ENCODE data around the gene ABCA5.
"Not testable (repeated sequence)": the region's sequence is repeated elsewhere in the genome, so short reads cannot be mapped to it uniquely, and the experiment has no call there.

Gene ABCA5

DNA sequence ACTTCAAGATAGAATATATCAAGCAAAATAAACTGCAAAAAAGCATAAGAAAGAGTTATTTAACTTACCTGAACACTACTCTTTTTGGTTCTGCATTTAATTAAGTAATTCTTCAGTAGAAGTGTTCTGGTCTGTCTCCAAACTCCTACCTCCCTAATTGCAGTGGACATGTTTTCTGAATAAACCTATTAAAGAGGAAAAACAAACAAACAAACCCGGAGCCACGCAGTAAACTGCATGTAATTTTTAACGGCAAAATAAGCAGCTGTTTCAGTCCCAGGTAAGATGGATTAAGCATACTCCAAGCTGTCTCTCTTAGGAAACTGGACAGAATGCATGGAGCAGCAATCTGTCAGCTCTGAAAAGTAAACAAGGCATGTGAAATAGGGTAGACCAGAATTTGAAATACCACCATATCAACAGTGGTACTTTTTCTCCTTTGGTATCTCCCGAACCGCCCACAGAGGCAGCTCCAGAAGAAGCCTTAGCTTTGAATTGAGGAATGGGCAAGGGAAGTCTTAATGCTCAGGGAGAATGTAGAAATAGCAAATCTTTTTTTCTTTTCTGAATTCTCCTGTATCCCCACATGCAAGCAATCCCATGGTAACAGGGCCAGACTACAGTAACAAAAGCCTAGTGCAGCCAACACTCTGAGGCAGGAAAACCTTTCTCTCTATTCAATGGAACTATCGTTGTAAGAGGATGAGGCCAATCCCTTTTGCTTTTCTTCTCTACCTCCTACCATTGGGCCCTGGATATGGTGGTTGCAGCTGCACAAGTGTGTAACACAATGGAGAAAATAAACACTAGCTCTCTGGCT is 12.5 kb downstream of the ABCA5 start:
- TF ChIP-seq, protein P1, sequence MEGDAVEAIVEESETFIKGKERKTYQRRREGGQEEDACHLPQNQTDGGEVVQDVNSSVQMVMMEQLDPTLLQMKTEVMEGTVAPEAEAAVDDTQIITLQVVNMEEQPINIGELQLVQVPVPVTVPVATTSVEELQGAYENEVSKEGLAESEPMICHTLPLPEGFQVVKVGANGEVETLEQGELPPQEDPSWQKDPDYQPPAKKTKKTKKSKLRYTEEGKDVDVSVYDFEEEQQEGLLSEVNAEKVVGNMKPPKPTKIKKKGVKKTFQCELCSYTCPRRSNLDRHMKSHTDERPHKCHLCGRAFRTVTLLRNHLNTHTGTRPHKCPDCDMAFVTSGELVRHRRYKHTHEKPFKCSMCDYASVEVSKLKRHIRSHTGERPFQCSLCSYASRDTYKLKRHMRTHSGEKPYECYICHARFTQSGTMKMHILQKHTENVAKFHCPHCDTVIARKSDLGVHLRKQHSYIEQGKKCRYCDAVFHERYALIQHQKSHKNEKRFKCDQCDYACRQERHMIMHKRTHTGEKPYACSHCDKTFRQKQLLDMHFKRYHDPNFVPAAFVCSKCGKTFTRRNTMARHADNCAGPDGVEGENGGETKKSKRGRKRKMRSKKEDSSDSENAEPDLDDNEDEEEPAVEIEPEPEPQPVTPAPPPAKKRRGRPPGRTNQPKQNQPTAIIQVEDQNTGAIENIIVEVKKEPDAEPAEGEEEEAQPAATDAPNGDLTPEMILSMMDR (IDR thresholded peaks at IDR 0.05; ENCODE audit: borderline replicate concordance, insufficient read depth, low read depth, low read length), result no peak

DNA sequence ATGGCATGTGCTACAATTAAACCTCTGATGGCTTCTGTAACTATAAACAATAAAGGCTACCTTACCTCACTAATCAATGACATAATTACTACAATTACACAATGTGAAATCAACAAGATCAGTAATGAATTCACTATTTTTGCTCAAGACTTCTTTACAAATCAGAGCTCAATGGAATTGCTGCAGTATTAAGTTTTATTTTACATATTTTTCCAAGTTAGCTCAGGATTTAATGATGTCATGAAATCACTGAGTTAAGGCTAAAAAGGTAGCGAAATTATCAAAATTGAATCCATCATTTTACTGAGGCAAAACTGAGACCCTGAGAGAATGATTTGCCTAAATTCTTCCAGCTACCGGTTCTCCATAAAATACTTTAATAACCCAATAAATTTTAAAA is 21.8 kb downstream of the ABCA5 start:
- TF ChIP-seq, protein P1 (IDR thresholded peaks at IDR 0.05; ENCODE audit: borderline replicate concordance, insufficient read depth, low read depth, low read length), result no peak
- H3K4me3 ChIP-seq (ENCODE audit: low read depth, low read length), result no peak overlapping the region

More for the DNA sequence above, 12.5 kb downstream of the ABCA5 start:
- H3K4me3 ChIP-seq (ENCODE audit: low read depth, low read length), result no peak overlapping the region

DNA sequence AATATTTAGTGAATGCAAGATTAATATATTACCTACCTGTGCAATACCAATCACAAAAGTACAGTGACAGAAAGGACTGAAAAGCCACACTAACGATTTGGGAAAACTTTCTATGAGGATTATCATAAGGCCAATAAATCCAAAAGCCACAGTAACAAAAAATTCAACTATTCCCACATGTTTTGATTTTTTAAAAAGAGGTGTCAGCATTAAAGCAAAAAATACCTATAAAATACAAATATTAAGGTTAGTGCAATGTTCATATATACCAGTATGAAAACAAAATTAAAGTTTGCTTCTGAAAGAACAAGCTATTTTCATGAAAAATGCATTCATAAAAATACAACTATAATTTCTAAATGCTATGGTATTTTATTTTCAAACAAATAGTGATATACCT is 24.3 kb downstream of the ABCA5 start:
- no peak overlapping the region for H3K4me3 ChIP-seq (ENCODE audit: low read depth, low read length)
- TF ChIP-seq, protein P1 (IDR thresholded peaks at IDR 0.05; ENCODE audit: borderline replicate concordance, insufficient read depth, low read depth, low read length), result no peak

DNA sequence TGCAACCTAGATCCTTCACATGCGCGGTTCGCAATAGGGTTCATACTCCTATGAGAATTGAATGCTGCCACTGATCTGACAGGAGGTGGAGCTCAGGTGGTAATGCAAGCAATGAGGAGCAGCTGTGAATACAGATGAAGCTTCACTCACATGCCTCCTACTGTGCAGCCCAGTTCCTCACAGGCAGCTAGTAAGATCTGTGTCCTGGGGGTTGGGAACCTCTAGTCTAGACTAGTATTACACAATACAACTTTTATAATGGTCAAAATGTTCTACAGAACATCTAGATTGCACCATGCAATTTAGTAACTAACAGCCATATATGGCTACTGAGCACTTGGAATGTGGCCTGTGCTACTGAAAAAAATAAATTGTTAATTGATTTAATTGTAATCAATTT is 26.7 kb downstream of the ABCA5 start:
- no peak overlapping the region for H3K4me3 ChIP-seq (ENCODE audit: low read depth, low read length)
- TF ChIP-seq, protein P1 (IDR thresholded peaks at IDR 0.05; ENCODE audit: borderline replicate concordance, insufficient read depth, low read depth, low read length), result no peak

DNA sequence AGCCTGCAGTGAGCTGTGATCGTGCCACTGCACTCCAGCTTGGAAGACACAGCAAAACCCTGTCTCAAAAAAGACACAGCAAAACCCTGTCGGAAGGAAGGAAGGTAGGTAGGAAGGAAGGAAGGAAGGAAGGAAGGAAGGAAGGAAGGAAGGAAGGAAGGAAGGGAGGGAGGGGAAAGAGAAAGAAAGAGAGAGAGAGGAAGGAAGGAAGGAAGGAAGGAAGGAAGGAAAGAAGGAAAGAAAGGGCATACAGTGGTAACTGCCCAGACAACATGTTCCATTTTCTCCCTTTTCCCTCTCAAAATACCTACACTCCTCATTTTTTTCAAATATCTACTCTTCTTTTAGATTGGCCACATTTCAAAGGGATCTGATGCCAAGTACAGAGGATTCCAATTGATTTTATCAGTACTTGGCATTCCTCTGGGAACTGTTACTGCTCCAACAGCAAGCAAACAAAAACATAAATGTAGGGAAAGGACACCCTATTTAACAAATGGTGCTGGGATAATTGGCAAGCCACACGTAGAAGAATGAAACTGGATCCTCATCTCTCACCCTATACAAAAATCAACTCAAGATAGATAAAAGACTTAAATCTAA is 28.7 kb downstream of the ABCA5 start:
- H3K4me3 ChIP-seq (ENCODE audit: low read depth, low read length), result not testable (repeated sequence)

DNA sequence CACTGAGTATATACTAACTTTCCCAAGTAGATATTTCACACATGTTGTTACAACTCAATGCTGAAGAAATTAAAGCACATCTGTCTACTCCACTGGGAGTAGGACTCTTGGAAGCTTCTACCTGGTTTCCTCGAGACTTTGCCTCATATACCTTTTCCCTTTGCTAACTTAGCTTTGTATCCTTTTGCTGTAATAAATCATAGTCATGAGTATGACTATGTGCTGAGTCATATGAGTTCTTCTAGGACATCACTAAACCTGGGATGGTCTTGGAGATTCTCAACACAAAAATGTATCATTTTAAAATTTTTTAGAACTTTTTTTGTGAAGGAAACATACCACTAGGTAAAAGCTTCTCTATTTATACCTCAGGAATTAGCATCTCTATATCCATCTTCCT is 39.8 kb downstream of the ABCA5 start:
- no peak overlapping the region for H3K4me3 ChIP-seq (ENCODE audit: low read depth, low read length)

DNA sequence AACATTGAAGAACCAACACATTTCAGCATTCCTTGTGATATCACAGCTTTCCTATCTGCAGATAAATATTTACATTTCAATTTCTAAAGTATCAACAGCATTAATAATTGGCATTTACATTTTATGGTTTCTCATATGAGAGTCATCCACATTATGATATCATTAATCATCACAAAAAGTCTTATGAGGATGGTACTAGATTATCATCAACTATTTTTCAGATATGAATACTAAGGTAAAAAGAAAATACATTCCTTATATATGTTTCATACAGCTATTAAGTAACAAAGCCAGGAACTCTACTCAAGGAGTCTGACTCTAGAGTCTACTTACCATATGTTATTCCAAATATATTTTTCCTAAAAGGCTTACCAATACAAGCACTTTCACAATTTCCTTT is 40.7 kb downstream of the ABCA5 start:
- H3K4me3 ChIP-seq (ENCODE audit: low read depth, low read length), result no peak overlapping the region
- TF ChIP-seq, protein P1 (IDR thresholded peaks at IDR 0.05; ENCODE audit: borderline replicate concordance, insufficient read depth, low read depth, low read length), result no peak

More for the DNA sequence above, 39.8 kb downstream of the ABCA5 start:
- TF ChIP-seq, protein P1 (IDR thresholded peaks at IDR 0.05; ENCODE audit: borderline replicate concordance, insufficient read depth, low read depth, low read length), result no peak

All from GM12875 (cell line).